Erythroblast (primary cell): Measurements from ENCODE around the gene NUDCD3.

Source experiments
- GATA1 ChIP-seq: IDR thresholded peaks from 2 replicates; pipeline ENCODE4 v1.6.1; 2011; ENCODE audit warnings: low read depth, mild to moderate bottlenecking, control low read depth, low read length, moderate library complexity
- POLR2A ChIP-seq: IDR thresholded peaks from 2 replicates; pipeline ENCODE4 v1.6.1; 2011; ENCODE audit warnings: mild to moderate bottlenecking, low read length

DNA sequence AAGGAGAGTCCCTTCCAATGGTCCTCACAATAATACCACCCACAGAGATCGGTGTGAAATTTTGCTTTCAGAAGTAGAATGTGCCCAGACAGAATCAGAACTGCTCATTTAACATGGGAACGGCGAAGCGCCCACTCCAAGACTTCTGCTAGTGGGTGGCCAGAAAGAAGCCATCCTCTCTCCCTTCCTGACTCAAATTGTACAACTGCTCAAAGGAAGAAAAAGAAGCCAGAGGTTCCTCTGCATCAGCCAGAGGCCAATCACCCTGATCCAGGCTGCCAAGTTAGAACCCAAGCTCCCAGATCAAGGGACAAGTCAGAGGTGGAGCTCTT, 23.3 kb downstream of the NUDCD3 start:
- no peak for TF ChIP-seq POLR2A
- no peak for TF ChIP-seq GATA1
